ENCODE results near the gene EPHA5.

Gene EPHA5

DNA sequence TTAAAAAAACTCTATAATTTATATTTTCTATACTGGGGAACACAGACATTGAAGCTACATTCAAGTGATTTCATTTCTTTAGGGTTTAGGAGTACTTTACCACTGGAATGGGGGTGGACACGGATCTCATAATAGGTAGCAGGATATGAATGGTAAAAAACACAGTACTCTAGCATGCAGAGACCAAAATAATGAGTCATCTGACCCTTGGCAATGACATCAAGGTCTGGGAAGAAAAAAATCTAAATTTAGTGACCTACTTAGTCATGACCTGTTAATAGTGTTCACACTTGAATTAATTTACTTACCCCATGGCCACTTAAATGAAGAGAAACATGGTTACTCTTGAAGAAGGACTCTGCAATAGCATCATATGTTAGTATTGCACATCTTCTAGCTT, 187.9 kb downstream of the EPHA5 start:
- no peak for DNase-seq

DNA sequence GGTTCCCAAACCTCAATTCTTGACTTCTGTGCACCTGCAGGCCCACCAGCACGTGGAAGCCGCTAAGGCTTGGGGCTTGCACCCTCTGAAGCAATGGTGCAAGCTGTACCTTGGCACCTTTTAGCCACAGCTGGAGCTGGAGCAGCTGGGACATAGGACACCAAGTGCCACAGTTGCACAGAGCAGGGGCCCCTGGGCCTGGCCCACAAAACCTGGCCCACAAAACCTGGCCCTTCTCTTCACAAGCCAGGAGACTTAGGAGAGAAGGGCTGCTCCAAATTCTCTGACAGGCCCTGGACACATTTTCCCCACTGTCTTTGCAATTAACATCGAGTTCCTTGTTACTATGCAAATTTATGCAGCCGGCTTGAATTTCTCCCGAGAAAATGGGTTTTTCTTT, 197.8 kb downstream of the EPHA5 start:
- no peak for DNase-seq

DNA sequence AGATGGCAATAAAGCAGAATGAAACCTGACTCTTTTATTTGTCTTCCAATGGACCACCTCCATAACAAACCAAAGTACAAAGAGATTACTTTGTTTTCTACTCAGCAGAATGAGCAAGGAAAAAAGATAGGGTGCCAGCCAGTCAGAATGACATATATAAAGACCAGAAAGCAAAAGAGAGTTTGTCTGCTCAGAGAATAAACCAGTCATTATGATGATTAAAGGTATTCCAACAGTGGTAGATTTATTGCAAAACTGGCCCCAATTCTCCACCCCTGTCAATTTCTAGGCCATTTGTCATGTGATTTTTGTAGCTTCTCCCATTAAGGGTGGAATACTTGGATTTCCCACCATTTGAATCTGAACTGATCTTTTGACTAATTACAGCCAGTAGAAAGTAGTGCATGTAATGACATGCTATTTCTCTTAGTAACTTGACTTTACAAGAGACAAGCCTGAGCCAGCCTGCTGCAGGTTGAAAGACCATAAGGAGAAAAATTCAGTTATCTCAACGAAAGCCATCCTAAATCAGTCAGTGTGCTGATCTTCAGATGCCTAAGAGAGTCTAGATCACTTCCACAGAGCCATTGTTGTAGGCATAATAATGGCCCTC, 203.1 kb downstream of the EPHA5 start:
- DNase-seq: no peak

DNA sequence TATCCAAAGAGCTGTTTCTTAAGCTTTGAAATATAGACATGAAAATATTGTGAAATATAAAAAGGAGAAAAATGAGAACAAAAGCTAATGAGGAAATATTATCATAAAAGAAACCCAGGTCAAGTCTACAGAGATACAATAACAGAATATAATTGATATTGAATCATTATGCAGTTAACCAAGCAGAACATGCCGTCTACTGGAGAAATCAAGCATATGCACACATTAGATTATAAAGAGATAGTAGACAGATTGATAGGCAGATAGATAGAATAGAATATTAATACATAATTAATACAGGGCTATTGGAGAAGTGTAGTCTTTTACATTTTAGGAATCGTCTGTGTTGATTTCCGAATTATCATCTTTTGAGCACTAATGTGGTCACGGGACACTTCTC, 208.5 kb downstream of the EPHA5 start:
- DNase-seq: no peak

DNA sequence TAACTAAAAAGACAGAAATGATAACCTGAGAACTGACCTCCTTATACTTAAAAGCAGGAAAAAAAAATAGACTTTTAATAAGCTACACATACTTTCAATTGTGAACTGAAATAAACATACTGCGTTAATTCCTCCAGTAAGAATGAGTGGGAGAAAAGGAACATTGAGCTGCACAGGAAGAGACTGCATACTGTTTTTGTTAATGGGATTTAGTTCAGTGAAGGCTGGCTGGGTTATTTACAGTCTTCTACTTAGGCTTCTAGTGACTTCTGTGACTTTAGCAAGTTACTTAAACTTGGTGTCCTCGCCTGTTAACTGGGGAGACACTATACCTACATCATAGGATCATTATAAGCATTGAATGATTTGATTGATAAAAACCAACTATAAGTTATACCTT, 213.3 kb downstream of the EPHA5 start:
- DNase-seq: no peak

DNA sequence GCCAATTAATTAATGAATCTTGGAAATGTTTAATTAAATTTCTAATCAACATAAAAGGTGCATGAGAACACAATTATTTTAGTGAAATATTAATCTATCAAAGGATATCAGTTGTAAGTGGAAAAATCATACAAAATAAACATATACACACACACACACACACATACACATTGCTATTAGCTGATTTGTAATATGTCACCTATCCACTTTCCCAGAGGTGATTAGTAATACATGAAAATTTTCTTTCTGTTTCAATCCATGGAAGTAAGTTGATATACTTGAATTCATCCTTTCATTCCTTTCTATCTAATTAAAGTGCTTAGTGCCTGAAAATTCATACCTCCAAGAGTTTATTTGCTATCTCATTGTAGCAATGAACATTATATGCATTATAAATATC, 213.7 kb downstream of the EPHA5 start:
- no peak for DNase-seq

DNA sequence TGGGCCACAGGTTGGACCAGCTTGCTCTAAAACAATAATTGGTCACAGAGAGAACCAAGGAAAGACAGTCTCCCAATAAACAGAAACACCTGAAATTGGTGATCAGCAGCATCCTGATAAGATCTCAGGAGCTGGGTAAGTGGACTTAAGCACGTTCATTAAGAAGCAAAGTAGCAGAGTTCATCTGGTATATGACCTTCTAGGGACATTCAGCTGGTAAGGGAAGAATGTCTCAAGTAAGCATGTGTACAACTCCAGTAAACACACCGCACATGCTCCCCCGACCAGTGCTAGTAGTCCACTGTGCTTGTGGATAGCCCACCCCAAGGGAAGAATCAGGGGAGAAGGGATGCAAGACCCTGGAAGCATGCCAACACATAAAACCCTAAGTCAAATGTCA, 216.9 kb downstream of the EPHA5 start:
- no peak for DNase-seq

DNA sequence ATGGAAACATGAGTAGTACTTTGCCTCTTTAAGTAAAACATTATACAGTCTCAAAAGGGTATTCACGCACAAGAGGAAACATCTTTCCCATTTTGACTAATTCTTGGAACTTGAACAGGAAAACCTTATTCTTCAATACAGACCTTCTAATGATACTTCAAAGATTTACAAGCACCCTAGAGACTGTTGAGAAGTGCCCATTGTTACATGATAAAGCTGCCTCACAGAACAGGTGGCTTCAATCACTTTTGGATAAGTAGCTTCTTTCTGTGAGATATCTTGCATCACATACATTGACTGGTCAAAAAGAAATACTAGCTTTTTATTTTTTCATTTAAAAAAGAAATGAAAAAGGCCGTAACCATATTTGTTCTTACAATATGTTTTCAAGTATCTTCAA, 219.4 kb downstream of the EPHA5 start:
- no peak for DNase-seq

DNA sequence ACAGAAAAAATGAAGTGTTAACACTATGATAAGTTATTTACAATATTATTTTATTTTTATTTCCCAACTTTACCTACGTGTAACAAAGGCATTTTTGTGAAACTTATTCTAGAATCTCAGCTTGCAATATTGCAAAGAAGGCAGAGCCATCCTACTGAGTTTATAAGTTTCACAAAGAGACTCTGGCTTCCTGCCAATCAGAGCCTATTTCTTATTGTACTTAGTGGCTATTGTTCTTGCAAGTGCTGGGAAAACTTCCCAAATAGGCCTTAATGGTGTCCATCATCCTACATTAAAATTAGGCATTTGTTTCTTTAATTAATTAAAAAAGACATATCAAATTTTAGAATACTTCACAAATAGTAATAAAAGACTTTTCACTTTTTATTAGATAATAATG, 233.2 kb downstream of the EPHA5 start:
- no peak for DNase-seq

DNA sequence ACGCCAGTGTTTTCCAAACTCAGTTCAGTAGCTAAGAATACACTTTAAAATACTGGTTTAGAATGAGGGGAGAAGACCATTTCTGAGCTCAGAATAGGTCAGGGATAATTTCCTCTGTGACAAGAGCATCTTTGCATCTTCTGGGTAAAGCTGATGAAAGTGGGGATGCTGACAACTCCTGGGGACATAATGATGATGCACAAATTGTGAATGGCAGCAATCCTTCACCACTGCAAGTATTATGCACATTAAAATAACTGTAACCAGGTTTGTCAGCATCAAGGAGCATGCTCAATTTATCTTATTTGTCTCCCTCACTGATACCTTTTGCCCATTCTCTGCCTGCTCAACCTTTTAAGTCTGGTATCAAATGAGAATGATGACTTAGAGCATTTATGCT, 248.2 kb downstream of the EPHA5 start:
- DNase-seq: no peak

DNA sequence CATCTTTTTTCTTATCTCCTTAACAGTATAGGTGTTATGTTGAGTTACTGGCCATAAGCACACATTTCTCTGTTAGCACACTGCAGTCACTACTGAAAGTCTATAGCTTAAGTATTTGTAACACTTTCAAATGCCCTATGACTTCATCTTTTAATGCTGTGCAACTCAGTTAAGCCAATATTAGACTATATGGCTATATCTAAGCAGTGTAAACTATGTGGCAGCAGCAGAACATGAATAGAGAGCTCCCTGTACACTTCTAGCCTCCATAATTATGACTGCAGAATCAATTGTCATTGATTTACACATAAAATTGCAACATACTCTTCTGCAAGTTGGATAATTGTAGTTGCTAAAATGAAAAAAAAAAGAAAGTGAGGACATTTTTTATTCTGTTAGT, 250.3 kb downstream of the EPHA5 start:
- no peak for DNase-seq

DNA sequence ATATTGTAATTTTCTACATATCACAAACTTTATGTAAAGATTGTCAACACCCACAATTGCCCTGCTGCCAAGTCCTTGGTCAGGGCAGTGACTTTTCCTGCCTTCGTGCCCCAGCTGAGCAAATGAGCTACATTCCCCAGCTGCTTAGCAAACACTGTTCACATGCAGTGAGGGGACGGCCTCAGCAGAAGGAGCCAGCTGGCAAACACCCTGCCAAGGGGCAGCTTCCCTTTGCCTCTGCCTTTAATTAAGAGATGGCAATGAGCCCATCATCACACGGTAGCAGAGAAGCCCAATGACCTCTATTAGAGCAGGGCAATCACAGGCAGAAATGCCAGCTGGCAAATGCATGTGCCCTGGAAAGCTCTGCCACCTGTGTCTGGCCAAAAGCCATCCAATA, 253.4 kb downstream of the EPHA5 start:
- peak; percentile 53 for DNase-seq

DNA sequence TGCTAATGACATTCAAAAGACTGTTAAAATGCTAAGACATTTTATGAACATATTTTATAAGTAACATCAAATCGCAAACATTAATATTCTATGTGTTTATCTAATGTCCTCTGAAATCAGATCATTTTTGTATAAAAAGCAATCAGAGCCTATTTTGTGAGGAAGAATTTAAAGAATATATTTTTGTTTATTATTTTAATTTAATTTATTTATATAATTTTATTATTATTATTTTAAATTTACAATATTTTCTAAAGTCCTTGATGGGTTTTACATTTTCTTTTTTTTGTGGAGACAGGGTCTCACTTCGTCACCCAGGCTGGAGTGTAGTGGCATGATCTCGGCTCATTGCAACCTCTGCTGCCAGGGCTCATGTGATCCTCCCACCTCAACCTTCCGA, 262.8 kb downstream of the EPHA5 start:
- no peak for DNase-seq

DNA sequence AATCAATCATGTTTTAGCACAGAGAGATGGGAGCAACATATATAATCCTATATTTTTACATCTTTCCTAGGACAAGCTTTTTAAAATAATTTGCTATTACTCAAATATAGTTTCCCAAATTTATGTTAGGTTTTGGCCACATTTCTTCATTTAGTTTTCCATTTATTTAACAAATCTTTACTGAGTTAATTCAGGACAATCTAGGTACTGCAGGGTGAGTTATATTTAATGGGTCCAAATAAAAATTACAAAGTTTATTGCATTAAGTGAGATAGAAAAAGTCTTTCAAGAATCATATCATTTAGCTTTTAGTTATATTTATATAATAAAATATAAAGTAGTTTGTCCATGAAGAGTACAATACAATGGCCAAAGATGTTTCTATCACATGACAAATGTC, 269.2 kb downstream of the EPHA5 start:
- DNase-seq: no peak

DNA sequence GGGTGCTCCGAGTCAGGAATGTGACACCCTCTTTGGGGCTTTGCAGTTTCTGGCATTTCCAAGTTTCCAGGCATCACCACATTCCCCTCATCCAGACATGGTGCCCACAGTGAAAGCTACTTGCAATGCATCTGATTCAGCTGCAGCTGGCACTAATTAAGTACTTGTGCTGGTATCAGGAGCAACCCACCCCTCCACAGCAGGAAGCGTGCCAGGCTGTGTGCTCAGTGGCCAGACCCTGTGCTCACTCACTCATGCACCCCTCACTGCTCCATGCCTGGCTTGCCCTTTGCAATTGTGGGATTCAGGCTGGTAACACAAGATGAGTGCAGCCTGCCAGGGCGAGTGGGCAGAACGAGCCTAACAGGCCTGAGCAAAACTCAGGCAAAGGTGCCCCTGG, 271.2 kb downstream of the EPHA5 start:
- no peak for DNase-seq

DNA sequence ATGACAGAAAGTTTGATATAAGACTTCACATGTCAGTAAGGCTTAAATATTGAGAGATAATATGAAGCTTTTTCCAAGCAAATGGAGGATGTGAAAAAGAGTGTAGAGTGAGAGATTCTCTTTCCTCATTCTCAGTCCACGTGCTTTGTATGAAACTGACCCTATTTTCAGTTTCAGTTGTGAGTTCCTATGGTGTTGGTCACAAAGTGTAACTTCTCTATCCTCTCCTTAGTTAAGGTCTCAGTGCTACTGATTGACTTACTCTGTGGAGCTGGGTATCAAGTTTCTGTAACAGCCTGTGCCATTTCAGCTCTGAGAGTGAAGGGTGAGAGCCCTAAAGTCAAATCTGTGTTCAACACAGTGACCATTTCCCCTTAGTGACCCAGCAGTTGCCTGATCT, 277.2 kb downstream of the EPHA5 start:
- DNase-seq: no peak

DNA sequence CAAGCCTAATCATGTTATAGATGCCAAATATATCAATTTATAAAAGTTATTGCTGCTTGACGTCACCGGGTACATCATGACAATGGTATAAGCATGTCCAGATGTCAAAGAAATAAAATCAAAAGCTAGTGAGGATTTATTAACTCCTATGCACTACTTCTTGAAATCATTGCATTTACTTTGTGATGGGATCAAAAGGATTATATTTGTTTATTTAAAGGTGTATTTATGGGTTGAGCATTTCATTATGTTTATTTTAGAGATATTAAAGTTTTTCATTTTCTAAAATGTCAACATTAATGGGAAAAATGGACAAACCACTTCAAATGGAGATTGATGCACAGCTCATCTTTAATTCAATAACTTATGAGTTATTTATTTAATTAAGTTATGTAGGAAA, 277.8 kb downstream of the EPHA5 start:
- DNase-seq: no peak

DNA sequence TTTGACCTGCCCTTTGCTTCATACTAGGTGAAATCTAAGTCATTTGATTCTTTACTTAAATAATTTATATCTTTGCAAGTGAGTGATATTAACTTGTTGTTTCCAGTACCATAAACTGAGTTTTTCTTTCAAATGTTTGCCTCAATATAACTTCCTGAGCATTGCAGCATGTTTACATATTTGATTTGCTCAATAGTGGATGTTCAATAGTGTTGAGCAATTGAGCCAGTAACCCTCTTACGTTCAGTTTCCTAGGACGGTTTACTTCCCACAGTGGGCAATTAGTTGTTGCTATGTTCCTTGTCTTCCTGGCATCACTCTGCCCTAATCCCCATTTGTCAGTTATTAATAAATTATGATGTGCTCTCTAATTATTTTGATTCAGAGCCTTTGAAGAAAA, 278.5 kb downstream of the EPHA5 start:
- no peak for DNase-seq

DNA sequence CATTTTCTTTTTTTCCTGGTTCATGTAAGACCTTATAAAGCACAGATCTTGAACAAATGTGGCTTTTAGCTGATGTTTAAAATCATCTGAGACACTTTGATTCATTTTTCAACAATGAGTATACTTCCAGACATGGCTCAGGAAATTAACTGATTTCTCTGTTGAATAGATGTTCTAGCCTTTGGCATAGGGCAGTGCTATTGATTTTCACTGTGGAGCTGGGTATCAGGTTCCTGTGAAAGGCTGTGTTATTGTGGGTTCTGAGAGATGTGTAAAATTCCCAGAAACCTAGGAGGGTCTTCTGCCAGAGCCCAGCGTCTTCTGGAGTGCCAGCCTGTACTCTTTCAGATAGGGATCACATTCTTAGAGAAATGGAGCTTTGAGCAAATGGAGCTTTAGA, 278.9 kb downstream of the EPHA5 start:
- DNase-seq: no peak

DNA sequence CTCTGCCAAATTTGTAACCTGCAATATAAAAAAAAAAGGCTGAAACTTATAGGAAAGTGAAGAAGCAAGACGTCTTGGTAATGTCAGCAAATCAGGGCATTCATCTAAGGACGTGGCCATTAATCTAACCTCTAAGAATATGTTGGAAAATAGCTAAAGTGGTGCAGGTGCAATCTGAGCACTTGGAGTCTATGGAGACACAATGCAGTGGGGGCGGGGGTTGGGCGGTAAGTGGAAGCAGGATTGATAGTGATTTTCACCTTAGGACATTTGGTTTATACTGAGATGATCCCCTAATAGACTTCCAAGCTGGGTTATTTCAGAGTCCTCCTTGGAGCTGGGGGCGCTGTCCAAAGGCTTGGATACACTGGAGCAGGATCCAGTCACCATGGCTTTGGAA, 283.4 kb downstream of the EPHA5 start:
- DNase-seq: no peak

DNA sequence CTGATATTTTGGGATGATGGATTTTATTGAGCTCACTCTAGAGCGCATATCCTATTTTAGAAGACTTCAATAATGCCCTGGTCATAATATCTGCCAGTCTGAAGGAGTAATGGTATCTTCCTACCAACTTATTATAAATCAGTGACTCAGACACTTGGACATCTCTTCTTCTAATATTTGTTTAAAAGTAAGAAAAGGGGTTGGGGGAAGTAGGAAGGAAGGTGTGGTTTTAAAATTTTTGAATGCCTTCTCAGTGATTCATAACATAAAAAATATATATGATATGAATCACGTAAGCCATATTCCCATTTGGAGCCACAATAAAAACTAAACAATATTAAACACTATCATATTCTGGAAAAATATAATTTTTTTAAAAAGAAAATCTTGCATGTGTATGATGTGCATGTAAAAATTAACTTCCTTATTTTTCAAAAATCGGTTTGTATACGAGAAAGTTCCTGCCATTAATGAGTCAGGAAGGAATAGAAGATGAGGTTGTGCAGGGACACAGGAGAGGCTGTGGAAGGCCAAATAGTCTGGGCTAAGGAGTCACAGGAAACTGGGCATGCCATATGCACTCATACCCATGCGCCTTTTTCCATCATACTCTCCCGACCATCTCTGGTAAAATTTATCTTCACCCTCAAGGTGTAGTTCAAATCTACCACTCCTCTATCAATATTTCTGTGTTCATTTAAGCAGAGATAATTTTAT, 286.5 kb downstream of the EPHA5 start:
- DNase-seq: no peak

DNA sequence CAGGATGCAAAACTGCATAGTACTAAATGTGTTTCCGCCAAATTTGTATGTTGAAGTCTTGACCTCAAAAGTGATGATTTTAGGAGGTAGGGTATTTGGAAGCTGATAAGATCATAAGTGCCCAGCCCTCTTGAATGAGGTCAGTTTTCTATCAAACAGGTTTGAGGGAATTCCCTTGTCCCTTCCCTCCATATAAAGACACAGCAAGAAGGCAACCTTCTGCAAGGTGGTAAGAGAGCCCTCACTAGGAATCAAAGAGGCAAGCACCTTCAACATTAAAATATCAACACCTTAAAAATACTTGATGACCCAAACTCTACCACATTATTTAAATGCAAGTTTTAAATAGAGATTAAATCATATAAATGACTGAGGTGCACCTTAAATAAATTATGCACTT, 288.6 kb downstream of the EPHA5 start:
- no peak for DNase-seq

DNA sequence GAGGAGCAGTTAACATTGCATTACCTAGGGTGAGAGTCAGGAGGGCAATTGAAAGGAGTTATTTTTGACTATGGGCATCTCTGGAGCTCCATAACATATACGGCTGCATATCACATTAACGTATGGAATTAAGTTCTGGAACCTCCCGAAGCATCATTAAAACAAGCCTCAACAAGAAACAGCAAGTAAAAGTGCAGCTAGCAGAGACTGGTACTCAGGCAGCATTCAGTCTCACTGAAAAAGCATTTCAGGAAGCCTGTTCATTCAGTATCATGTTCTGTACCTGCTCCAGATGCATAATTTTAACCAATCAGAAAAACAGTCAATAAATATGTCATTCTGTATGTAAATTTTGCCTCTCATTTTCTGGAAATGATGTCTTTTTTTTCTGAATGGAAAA, 299.6 kb downstream of the EPHA5 start:
- no peak for DNase-seq

DNA sequence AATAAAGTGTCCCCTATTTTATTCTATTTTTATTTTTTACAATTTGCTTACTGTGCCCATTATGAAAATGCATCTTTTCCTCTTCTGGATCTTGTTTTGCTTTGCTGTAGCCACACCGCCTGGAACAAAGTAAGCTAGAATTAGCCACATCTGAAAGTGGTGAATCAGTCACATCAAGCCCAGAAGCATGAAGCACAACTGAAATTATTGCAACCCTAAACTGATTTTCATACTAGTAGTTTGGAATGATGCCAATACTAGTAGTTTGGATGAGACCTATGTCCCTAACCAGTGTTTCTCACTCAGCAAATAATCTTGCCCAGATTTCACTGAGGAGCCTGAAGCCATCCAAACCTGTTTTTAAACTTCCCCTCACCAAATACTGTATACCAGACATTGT, 303.0 kb downstream of the EPHA5 start:
- no peak for DNase-seq

DNA sequence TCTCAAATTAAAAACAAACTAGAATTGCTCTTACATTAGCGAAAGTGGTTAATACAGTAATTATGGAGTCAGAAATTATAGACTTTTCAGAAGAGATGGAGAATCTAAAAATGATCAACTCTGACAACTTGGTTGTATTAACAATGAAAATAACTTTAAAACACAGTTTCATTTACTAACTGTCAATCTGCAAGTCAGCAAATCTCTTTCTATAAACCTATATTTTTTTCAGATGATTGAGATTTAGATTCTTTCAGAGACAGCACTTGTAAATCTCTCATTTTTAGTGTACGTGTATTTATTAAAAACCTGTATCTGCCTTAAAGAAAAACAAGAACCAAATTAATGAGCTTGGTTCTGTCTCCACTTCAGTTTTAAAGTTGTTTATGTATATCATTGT, 311.4 kb downstream of the EPHA5 start:
- no peak for DNase-seq
